ENCODE measurements around the gene MED13L.

Gene MED13L

GRCh38 chr12:116135209-116135930 is 142.1 kb downstream of the MED13L start:
- TF ChIP-seq POLR2AphosphoS5 (IDR thresholded peaks at IDR 0.05; ENCODE audit: low read depth, low read length) (no peak), FOXP2 (optimal IDR thresholded peaks at IDR 0.05; ENCODE audit: borderline replicate concordance, extremely low read depth, extremely low read length, insufficient read depth) (no peak), TAF1 (IDR thresholded peaks at IDR 0.05; ENCODE audit: borderline replicate concordance, insufficient read depth, low read length) (no peak), REST (IDR thresholded peaks at IDR 0.05; ENCODE audit: insufficient read depth in 1 of 2, low read depth in 2 of 2, low read length in 2 of 2) (no peak), SIN3A (IDR thresholded peaks at IDR 0.05; ENCODE audit: borderline replicate concordance, insufficient read depth, low read length) (no peak)

DNA sequence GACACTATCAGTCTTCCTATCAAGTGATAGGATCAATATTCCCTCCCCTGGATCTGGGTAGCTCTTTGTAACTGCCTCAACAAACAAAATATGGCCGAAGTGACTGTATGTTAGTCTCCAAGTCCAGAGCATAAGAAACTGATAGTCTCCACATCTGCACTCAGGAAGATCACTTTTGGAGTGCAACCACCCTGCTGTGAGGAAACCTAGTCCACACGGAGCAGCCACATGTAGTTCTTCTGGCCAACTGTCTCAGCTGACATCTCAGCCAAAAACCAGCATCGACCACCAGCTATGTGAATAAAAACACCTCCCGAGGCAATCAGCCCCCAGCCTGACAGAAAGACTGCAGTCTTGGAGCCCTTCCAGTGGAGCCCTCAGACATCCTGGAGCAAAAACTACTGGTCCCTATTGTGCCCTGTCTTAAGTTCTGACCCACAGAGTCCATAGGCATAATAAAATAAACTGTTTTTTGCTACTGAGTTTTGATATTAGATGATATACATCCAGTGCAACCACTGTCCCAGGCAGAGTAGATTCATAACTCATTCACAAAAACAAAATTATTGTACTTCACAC is 143.8 kb downstream of the MED13L start:
- TF ChIP-seq REST (IDR thresholded peaks at IDR 0.05; ENCODE audit: insufficient read depth in 1 of 2, low read depth in 2 of 2, low read length in 2 of 2) (no peak), TAF1 (IDR thresholded peaks at IDR 0.05; ENCODE audit: borderline replicate concordance, insufficient read depth, low read length) (no peak), POLR2AphosphoS5 (IDR thresholded peaks at IDR 0.05; ENCODE audit: low read depth, low read length) (no peak), SIN3A (IDR thresholded peaks at IDR 0.05; ENCODE audit: borderline replicate concordance, insufficient read depth, low read length) (no peak), FOXP2 (optimal IDR thresholded peaks at IDR 0.05; ENCODE audit: borderline replicate concordance, extremely low read depth, extremely low read length, insufficient read depth) (no peak)

- TF ChIP-seq FOXP2 (optimal IDR thresholded peaks at IDR 0.05; ENCODE audit: borderline replicate concordance, extremely low read depth, extremely low read length, insufficient read depth) = no peak
- no peak for TF ChIP-seq POLR2AphosphoS5 (IDR thresholded peaks at IDR 0.05; ENCODE audit: low read depth, low read length)
Measured at GRCh38 chr12:116133149-116133548, 144.3 kb downstream of the MED13L start.

DNA sequence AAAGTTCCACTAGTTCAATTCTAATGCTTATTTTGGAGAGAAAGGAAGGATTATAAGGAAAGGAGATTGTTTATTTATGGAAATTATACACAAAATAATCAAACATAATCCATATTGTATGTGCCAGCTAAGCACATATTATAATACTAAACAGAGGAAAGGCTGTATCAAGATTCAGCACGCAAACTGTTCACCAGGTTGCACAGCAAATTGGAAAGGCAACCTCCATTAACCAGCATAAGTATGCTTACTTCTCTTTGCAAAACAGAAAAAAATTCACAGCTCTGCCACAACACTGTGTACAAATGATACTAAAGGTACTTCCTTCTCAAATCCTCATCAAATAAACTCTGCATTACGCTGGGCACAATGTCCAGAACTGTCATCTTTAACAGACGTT is 146.3 kb downstream of the MED13L start:
- TF ChIP-seq REST (IDR thresholded peaks at IDR 0.05; ENCODE audit: insufficient read depth in 1 of 2, low read depth in 2 of 2, low read length in 2 of 2) (no peak), FOXP2 (optimal IDR thresholded peaks at IDR 0.05; ENCODE audit: borderline replicate concordance, extremely low read depth, extremely low read length, insufficient read depth) (no peak), TAF1 (IDR thresholded peaks at IDR 0.05; ENCODE audit: borderline replicate concordance, insufficient read depth, low read length) (no peak), POLR2AphosphoS5 (IDR thresholded peaks at IDR 0.05; ENCODE audit: low read depth, low read length) (no peak), SIN3A (IDR thresholded peaks at IDR 0.05; ENCODE audit: borderline replicate concordance, insufficient read depth, low read length) (no peak)

DNA sequence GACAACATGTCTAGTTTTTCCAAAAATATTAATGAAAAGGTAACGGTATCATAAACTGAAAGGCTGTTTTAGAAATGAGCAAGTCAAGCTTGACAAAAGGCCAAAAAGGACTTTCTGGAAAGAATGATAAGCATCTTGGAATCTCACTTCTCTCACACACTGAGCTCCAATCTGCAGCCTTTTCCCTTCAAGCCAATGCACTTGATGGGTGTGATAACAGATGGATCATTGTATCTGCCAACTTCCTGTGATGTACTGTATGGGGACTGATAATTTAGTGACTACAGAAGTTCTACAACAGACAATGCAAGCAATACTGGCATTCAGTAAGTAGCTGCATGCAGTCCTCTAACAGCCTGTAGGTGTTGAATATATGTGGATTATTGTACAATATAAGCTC is 147.1 kb downstream of the MED13L start:
- peak in 1 of 2 experiments; percentile 39; a peak in 1 of 4 replicates for TF ChIP-seq REST (IDR thresholded peaks at IDR 0.05; ENCODE audit: insufficient read depth in 1 of 2, low read depth in 2 of 2, low read length in 2 of 2)
- TF ChIP-seq SIN3A (IDR thresholded peaks at IDR 0.05; ENCODE audit: borderline replicate concordance, insufficient read depth, low read length) = no peak
- no peak for TF ChIP-seq FOXP2 (optimal IDR thresholded peaks at IDR 0.05; ENCODE audit: borderline replicate concordance, extremely low read depth, extremely low read length, insufficient read depth)
- TF ChIP-seq TAF1 (IDR thresholded peaks at IDR 0.05; ENCODE audit: borderline replicate concordance, insufficient read depth, low read length) = no peak

Data from PFSK-1 (cell line).